Muscle of arm (tissue), 12 donors: ENCODE data around the gene NUDT19. TPM values are rescaled to one million over a fixed set of nuclear protein-coding genes. Genes with fewer than 3 reads are reported as not detected.
"Not testable (repeated sequence)": the region's sequence is repeated elsewhere in the genome, so short reads cannot be mapped to it uniquely, and the experiment has no call there.

ENCODE experiments used
- DNase-seq: peaks from one replicate; pipeline ENCODE4 v3.0.0-alpha.2; 2013
- polyA plus RNA-seq, 12 donors: library from polyadenylated mRNA; unstranded; fragments of 120-200 nt; gene quantifications; one replicate each; pipeline ENCODE4 v1.2.1, GENCODE V29; 2013; ENCODE audit not compliant: insufficient read length in 12 of 12

Gene NUDT19
- polyA plus RNA-seq, 12 donors, result 6.0 to 11.7 (median 8.4) TPM; not detected in 1

- no peak for DNase-seq
Measured at GRCh38 chr19:32674153-32674930, 17.3 kb upstream of the NUDT19 start.

GRCh38 chr19:32674931-32675719, 16.5 kb upstream of the NUDT19 start, which contains the start of gene ANKRD27:
Gene ANKRD27 (minus strand): TSS chr19:32675180. CDS start chr19:32659015, 16,165 bp downstream.
- DNase-seq, result peak; percentile 100

DNA sequence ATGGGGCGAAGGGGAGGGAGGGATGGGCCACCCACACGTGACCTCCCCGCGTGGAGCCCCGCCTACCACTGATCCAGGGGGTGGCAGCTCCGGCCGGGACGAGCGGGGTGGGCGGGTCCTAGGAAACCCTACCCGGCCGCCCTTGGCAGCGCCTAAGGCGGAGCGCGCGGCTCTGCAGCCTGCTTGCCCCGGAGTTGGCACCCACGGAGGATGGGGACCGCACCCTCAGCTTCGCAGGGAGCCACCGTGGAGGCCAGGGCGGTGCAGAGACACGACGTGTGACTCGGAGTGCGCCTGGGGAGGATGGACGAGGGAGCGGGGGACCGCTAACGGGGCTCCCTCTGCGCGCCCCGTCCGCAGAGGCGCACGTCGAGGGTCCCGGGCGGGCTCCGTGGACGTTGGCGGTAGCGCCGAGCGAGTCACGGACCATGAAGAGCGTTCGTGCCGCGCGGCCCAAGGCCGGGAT, 15.9 kb upstream of the NUDT19 start, which contains the start of gene RGS9BP:
Gene RGS9BP, plus strand, starts transcription at position 129 of the 466 bp plus-strand sequence. CDS start 416 bp downstream, outside the sequence.
- peak; percentile 37 for DNase-seq

DNA sequence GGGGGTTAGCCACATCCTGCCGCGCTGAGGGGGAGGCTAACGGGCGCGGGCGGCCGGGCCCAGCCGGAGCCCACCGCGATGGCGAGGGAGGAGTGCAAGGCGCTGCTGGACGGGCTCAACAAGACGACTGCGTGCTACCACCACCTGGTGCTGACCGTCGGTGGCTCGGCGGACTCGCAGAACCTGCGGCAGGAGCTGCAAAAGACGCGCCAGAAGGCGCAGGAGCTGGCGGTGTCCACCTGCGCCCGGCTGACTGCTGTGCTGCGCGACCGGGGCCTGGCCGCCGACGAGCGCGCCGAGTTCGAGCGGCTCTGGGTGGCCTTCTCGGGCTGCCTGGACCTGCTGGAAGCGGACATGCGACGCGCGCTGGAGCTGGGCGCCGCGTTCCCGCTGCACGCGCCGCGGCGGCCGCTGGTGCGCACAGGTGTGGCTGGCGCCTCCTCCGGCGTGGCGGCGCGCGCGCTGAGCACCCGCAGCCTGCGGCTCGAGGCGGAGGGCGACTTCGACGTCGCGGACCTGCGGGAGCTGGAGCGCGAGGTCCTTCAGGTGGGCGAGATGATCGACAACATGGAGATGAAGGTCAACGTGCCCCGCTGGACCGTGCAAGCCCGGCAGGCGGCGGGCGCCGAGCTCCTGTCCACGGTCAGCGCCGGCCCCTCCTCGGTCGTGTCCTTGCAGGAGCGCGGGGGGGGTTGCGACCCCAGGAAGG, 15.3 kb upstream of the NUDT19 start:
- DNase-seq, result no peak

DNA sequence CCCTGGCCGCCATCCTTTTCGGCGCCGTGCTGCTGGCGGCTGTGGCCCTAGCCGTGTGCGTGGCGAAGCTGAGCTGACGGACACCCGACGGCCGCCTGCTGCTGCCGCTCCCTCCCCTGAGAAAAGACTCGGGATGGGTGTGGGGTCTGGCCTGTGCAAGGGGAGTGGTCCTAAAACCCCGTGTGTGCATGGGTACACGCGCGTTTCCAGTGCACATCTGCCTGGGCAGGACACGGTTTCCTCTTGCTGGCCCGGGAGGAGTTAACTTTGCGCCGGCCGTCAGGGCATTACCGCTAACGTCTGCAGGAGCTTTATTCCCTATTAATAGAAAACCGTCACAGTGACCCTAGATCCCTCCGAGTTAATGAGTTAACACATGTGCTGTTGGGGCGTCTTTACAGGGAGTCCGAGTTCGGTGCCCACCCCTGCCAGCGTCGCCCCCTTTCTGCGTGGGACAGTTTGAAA, 14.7 kb upstream of the NUDT19 start:
- DNase-seq, result no peak

DNA sequence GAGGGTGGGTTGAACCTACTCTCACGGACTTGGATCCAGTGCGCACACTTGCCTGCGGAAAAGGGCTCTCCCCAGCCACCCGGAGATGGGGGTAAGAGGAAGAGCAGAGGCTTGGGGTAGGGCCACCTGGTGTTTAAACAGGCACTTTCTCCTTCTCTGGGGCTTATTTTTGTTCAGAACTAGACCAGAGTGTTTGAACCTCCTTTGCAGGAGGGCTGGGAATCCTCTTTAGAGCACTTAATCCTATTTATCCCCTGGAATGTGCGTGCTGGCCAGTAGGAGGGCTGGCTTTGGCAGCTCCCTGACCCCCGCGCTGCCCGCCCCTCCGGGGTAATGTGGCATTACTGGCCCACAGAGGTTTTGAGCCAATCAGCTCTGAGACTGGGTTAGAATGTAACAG, 14.0 kb upstream of the NUDT19 start:
- DNase-seq, result no peak

- DNase-seq, result no peak
Measured at GRCh38 chr19:32680986-32681385, 10.6 kb upstream of the NUDT19 start.

DNA sequence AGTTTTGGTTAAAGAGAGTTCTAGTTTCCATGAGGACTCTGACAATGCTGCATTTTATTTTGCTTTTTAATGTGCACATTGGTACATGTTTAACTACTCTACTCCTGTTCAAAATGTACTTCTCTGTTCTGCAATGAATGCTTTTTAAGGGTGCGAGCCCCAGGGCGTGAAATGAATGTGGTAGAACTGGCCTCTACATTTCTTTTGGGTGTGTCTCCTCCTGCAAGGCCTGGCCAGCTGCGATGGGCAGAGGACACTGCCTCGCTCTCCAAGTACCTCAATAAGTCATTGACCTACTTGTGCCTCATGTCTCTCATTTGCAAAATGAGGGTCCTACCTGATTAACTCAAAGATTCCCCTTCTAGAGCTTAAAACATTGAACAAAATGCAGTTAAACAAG, 9.3 kb upstream of the NUDT19 start:
- DNase-seq, result no peak

- no peak for DNase-seq
Measured at GRCh38 chr19:32686847-32687475, 4.7 kb upstream of the NUDT19 start.

DNA sequence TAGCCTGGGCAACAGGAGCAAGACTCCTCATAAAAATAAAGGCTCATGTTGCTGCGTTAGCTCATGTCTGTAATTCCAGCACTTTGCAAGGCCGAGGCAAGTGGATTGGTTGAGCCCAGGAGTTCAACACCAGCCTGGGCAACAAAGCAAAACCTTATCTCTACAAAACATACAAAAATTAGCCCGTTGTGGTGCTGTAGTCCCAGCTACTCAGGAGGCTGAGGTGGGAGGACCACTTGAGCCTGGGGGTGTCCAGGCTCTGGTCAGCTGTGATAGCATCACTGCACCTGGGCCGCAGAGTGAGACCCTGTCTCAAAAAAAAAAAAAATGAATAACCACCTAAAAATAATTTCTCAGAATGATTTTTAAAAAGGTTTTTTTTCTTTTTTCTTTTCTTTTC, 3.9 kb upstream of the NUDT19 start:
- no peak for DNase-seq

DNA sequence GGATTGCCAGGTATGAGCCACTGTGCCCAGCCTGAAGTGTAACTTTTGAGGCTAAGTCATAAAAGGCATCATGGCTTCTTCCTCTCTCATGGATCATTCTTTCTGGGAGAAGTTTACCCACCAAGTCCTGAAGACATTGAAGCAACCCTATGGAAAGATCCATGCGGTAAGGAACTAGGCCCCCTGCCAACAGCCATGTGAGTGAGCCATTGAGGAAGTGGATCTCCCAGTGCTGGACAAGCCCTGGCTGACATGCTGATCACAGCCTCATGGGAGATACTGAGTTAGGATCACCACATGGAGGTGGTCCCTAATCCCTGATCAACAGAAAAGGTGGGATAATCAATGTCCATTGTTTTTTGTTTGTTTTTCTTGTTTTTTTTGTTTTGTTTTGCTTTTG, 3.3 kb upstream of the NUDT19 start:
- no peak for DNase-seq

DNA sequence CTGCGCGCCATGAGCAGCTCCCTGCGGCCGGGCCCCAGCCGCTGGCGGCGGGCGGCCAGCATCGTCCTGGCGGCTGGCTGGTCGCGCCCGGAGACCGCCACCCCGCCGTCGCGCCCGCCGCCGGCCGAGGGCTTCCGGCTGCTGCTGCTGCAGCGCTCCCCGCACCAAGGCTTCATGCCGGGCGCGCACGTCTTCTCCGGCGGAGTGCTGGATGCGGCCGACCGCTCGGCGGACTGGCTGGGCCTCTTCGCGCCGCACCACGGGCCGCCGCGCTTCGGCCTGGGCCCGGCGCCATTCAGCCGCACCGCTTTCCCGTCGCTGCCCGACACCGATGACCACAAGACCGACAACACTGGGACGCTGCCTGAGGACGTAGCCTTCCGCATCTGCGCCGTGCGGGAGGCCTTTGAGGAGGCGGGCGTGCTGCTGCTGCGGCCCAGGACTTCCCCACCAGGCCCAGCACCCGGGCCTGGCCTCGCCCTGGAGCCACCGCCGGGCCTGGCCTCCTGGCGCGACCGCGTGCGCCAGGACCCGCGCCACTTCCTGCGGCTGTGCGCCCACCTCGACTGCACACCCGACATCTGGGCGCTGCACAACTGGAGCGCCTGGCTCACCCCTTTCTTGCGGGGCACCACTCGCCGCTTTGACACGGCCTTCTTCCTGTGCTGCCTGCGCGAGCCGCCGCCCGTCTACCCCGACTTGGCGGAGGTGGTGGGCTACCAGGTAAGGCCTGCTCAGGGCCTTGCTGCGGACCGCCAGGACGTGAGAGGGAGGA, 518 bp downstream of the NUDT19 start:
- peak; percentile 73 for DNase-seq

DNA sequence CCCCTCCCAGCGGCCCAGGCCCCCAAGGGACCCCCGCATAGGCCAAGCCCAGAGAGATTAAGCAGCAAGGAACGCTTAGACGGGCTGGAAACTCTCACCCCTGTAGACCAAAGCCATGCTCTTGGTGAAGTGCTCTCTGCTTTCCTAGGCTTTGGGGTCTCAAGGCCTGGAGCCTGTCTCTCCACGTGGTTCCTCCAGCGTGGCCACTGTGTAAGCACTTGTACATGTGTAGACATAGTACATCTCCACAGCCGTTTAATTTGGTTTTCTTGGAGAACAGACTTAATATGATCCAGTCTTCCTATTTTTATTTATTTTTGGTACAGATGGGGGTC, 1.1 kb downstream of the NUDT19 start:
- no peak for DNase-seq

GRCh38 chr19:32693151-32694108, 1.8 kb downstream of the NUDT19 start:
- DNase-seq, result not testable (repeated sequence)

DNA sequence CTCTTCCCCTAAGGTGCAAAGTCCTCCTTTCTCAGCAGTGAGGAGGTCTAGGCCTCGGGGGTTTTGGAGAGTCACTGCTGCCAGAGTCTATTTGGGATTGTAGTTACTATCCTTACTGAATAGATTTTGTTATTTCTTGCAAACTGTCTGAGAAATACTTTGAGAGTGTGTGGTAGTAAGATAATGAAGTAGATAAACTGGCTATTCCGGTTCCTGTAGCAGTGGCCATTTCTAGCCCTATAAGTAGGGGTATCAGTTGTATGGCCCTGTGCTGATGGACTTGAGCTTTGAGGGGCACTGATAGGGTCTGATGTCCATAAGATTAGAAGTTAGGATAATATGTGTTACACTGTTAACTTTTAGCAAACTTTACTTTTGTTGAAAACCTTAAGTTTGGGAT, 2.7 kb downstream of the NUDT19 start:
- not testable (repeated sequence) for DNase-seq

- not testable (repeated sequence) for DNase-seq
Measured at GRCh38 chr19:32694851-32695250, 3.2 kb downstream of the NUDT19 start.

DNA sequence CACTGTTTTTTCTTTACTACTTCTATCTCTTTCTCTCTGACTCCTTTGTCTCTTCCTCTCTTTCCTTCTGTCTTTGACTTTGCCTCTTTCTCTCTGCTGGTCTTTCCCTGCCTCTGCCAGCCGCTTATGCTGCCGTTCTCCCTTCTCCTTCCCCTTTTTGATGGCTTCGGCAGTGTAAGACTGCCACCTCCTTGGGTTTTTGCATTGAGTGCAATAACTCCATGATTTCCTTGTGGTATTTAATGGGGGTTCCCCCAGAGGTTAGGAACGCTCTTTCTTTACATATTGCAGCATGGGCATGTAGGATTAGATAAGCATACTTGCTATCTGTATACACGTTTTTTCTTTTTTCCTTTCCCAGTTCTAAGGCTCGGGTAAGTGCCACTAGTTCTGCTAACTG, 3.9 kb downstream of the NUDT19 start:
- not testable (repeated sequence) for DNase-seq

DNA sequence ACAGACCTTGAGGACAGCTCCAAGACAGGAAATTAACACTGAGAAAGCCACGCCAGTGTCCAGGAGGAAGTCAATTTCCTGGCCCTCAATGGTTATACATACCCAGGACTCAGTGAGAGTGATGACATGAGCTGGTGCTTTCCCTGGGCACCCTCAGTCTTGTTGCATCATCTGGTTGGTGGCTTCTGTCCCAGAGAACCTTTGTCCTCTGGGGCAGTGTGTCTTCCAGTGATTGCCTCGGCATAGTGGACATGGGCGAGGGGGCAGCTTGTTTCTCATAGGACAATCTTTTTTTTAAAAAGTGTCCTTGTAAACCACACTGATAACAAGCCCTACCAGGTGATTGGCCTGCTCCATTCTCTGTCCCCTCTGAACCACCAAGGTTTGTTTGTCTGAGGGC, 5.2 kb downstream of the NUDT19 start:
- DNase-seq, result not testable (repeated sequence)

DNA sequence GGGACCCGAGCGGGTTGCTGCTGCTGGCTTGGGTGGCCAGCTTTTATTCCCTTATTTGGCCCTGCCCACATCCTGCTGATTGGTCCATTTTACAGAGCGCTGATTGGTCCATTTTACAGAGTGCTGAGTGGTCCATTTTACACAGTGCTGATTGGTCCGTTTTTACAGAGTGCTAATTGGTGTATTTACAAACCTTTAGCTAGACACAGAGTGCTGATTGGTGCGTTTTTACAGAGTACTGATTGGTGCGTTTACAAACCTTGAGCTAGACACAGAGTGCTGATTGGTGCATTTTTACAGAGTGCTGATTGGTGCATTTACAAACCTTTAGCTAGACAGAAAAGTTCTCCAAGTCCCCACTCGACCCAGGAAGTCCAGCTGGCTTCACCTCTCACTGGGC, 8.5 kb downstream of the NUDT19 start:
- DNase-seq, result not testable (repeated sequence)

DNA sequence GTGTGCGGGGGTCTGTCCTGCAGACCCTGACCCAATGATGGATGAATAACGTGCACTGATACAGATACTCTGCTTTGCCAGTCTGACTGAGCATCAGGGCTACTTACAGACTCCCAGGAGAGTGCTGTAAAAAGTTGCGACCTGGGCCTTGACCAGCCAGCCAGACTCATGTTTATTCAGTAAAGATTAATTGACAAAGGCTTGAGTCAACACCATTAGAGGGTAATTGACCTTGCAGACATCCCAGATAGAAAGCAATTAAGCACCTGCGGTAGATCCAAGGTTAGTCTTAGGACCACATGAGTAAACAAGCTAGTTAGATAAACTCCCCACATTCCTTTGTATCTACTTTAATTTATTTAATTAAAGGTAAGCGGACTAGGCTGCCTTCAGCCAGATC, 10.4 kb downstream of the NUDT19 start:
- DNase-seq, result no peak
